Mesenchymal stem cell (in vitro differentiated cells and primary cell): ENCODE measurements around the gene OR6C70.
"Not testable (repeated sequence)": the region's sequence is repeated elsewhere in the genome, so short reads cannot be mapped to it uniquely, and the experiment has no call there.

Source experiments
- DNase-seq: peaks from one replicate; pipeline ENCODE4 v3.0.0-alpha.2; 2013
- H2AFZ ChIP-seq: one replicate; pipeline ENCODE4 v1.6.1; 2013; ENCODE audit warnings: low read depth, mild to moderate bottlenecking, control low read depth, inconsistent platforms, low read length, moderate library complexity
- H2AK5ac ChIP-seq: 2 replicates; pipeline ENCODE4 v1.6.1; 2013; ENCODE audit warnings: low read length, moderate library complexity, mild to moderate bottlenecking, inconsistent platforms; ENCODE audit not compliant: severe bottlenecking
- H2BK120ac ChIP-seq: one replicate; pipeline ENCODE4 v1.6.1; 2013; ENCODE audit warnings: low read depth, mild to moderate bottlenecking, inconsistent platforms, low read length, moderate library complexity
- H2BK12ac ChIP-seq, 2 experiments: one replicate each; pipeline ENCODE4 v1.6.1; 2013; ENCODE audit warnings: inconsistent platforms in 2 of 2, low read length in 2 of 2, mild to moderate bottlenecking in 2 of 2, moderate library complexity in 2 of 2, control low read depth in 1 of 2
- H2BK15ac ChIP-seq: one replicate; pipeline ENCODE4 v1.6.1; 2013; ENCODE audit warnings: mild to moderate bottlenecking, low read depth, inconsistent platforms; ENCODE audit not compliant: poor library complexity, severe bottlenecking
- H2BK5ac ChIP-seq: 2 replicates; pipeline ENCODE4 v1.6.1; 2013; ENCODE audit warnings: low read depth, mild to moderate bottlenecking, low read length, control low read depth, inconsistent platforms; ENCODE audit not compliant: poor library complexity, severe bottlenecking
- H3K14ac ChIP-seq, 2 experiments: one replicate each; pipeline ENCODE4 v1.6.1; 2013; ENCODE audit warnings: inconsistent platforms in 2 of 2, low read length in 2 of 2, control low read depth in 1 of 2, mild to moderate bottlenecking in 1 of 2, moderate library complexity in 1 of 2
- H3K18ac ChIP-seq, 2 experiments: one replicate each; pipeline ENCODE4 v1.6.1; 2013; ENCODE audit warnings: inconsistent platforms in 2 of 2, low read length in 2 of 2, control low read depth in 1 of 2, low read depth in 1 of 2, mild to moderate bottlenecking in 1 of 2
- H3K23ac ChIP-seq, 2 experiments: one replicate each; pipeline ENCODE4 v1.6.1; 2013; ENCODE audit warnings: inconsistent platforms in 2 of 2, low read length in 2 of 2, mild to moderate bottlenecking in 2 of 2, moderate library complexity in 2 of 2, control low read depth in 1 of 2
- H3K27ac ChIP-seq: 2 replicates; pipeline ENCODE4 v1.5.1; 2013; ENCODE audit warnings: mild to moderate bottlenecking, moderate library complexity, low read length, control low read depth, inconsistent platforms; ENCODE audit not compliant: poor library complexity, severe bottlenecking
- H3K27me3 ChIP-seq, 2 experiments: 2 replicates each; pipeline versions ENCODE4 v1.6.1 to v1.7.0; 2013; ENCODE audit warnings: low read length in 2 of 2, mild to moderate bottlenecking in 2 of 2, moderate library complexity in 2 of 2, control low read depth in 1 of 2, inconsistent platforms in 1 of 2; ENCODE audit not compliant: control insufficient read depth in 1 of 2, insufficient read depth in 1 of 2
- H3K36me3 ChIP-seq, 2 experiments: 2 replicates each; pipeline versions ENCODE4 v1.6.1 to v1.7.0; 2013; ENCODE audit warnings: low read length in 2 of 2, control low read depth in 1 of 2, inconsistent platforms in 1 of 2, low read depth in 1 of 2, mild to moderate bottlenecking in 1 of 2; ENCODE audit not compliant: insufficient read depth in 2 of 2, control insufficient read depth in 1 of 2
- H3K4ac ChIP-seq, 2 experiments: one replicate each; pipeline ENCODE4 v1.6.1; 2013; ENCODE audit warnings: inconsistent platforms in 2 of 2, low read length in 2 of 2, mild to moderate bottlenecking in 2 of 2, moderate library complexity in 2 of 2, control low read depth in 1 of 2, low read depth in 1 of 2
- H3K4me1 ChIP-seq: 2 replicates; pipeline ENCODE4 v1.6.1; 2013; ENCODE audit warnings: low read depth, low read length, control low read depth; ENCODE audit not compliant: control insufficient read depth, insufficient read depth
- H3K4me2 ChIP-seq: 2 replicates; pipeline ENCODE4 v1.6.1; 2013; ENCODE audit warnings: low read length, mild to moderate bottlenecking, inconsistent platforms; ENCODE audit not compliant: poor library complexity, severe bottlenecking
- H3K4me3 ChIP-seq, 2 experiments: 2 replicates each; pipeline versions ENCODE4 v1.5.1 to v1.7.0; 2013; ENCODE audit warnings: low read length in 2 of 2, mild to moderate bottlenecking in 2 of 2, control low read depth in 1 of 2, low read depth in 1 of 2; ENCODE audit not compliant: insufficient read depth in 1 of 2
- H3K79me1 ChIP-seq: replicated peaks from 2 replicates; pipeline ENCODE4 v1.6.1; 2013; ENCODE audit warnings: mild to moderate bottlenecking, control low read depth, low read length, inconsistent platforms; ENCODE audit not compliant: poor library complexity, severe bottlenecking
- H3K9ac ChIP-seq: 2 replicates; pipeline ENCODE4 v1.7.0; 2013; ENCODE audit warnings: mild to moderate bottlenecking, low read length, moderate library complexity
- H3K9me3 ChIP-seq: 2 replicates; pipeline ENCODE4 v1.7.0; 2013; ENCODE audit warnings: mild to moderate bottlenecking, low read length; ENCODE audit not compliant: control insufficient read depth
- H4K8ac ChIP-seq: one replicate; pipeline ENCODE4 v1.6.1; 2013; ENCODE audit warnings: inconsistent platforms, mild to moderate bottlenecking, low read length, moderate library complexity
- H4K91ac ChIP-seq: one replicate; pipeline ENCODE4 v1.6.1; 2013; ENCODE audit warnings: mild to moderate bottlenecking, low read length, inconsistent platforms
- WGBS: methylation state at CpG from one replicate; pipeline ENCODE4 v1.1.7; 2013; ENCODE audit warnings: mixed read lengths; 5-methylcytosine and 5-hydroxymethylcytosine counted together

Gene OR6C70

GRCh38 chr12:55467836-55468235, 2.1 kb downstream of the OR6C70 start:
- Histone ChIP-seq H2BK120ac (no peak overlapping the region), H3K79me1 (no peaks in the 10 kb centered on the region), H3K23ac (no peak overlapping the region), H3K27ac (no peak overlapping the region), H2BK5ac (no peak overlapping the region), H3K9me3 (no peaks in the 10 kb centered on the region), H2AK5ac (no peak overlapping the region), H2BK15ac (no peak overlapping the region), H3K4ac (no peak overlapping the region), H4K8ac (no peak overlapping the region), H4K91ac (no peak overlapping the region), H3K9ac (no peak overlapping the region), H2AFZ (no peak overlapping the region), H3K27me3 (no peaks in the 10 kb centered on the region), H3K4me3 (no peak overlapping the region), H3K18ac (no peak overlapping the region), H3K14ac (no peak overlapping the region), H3K4me2 (no peak overlapping the region), H3K4me1 (no peaks in the 10 kb centered on the region), H2BK12ac (no peak overlapping the region), H3K36me3 (no peaks in the 10 kb centered on the region)
- no CpG with 5 or more reads among the region's 2 CpGs for WGBS
- DNase-seq: no peak

GRCh38 chr12:55464926-55465325, 5.0 kb downstream of the OR6C70 start:
- not testable (repeated sequence) for H2BK5ac ChIP-seq, DNase-seq, H3K18ac ChIP-seq, H3K9ac ChIP-seq, H3K36me3 ChIP-seq, H3K4me2 ChIP-seq, H3K14ac ChIP-seq, H3K4me3 ChIP-seq, H2AK5ac ChIP-seq, H3K4ac ChIP-seq, H3K27ac ChIP-seq, H3K23ac ChIP-seq, H3K79me1 ChIP-seq, H4K8ac ChIP-seq, H3K9me3 ChIP-seq, H2BK12ac ChIP-seq, H3K4me1 ChIP-seq, H4K91ac ChIP-seq, H2AFZ ChIP-seq, H3K27me3 ChIP-seq, H2BK15ac ChIP-seq, H2BK120ac ChIP-seq
- WGBS: 86% methylated on average over 1 of the region's 1 CpG

- H3K36me3 ChIP-seq: no peaks in the 10 kb centered on the region
These were observed 21.1 kb downstream of the OR6C70 start for GRCh38 chr12:55448825-55449224.

GRCh38 chr12:55446326-55446725, 23.6 kb downstream of the OR6C70 start:
- no peak overlapping the region for H2AFZ ChIP-seq
- H3K4ac ChIP-seq: no peak overlapping the region

More at GRCh38 chr12:55448825-55449224, 21.1 kb downstream of the OR6C70 start:
- Histone ChIP-seq H3K79me1 (no peaks in the 10 kb centered on the region), H4K91ac (no peak overlapping the region), H3K14ac (no peak overlapping the region), H2BK5ac (no peak overlapping the region), H3K27me3 (no peaks in the 10 kb centered on the region), H2AFZ (no peak overlapping the region), H3K27ac (no peak overlapping the region), H3K23ac (no peak overlapping the region), H3K9me3 (no peaks in the 10 kb centered on the region), H2BK120ac (no peak overlapping the region), H3K18ac (no peak overlapping the region), H2BK12ac (no peak overlapping the region), H3K4me2 (no peak overlapping the region), H2BK15ac (no peak overlapping the region), H3K9ac (no peak overlapping the region), H3K4ac (no peak overlapping the region), H2AK5ac (no peak overlapping the region), H3K4me3 (no peak overlapping the region), H3K4me1 (no peaks in the 10 kb centered on the region), H4K8ac (no peak overlapping the region)
- DNase-seq: no peak

More at GRCh38 chr12:55446326-55446725, 23.6 kb downstream of the OR6C70 start:
- DNase-seq: no peak
- Histone ChIP-seq H2BK120ac (no peak overlapping the region), H3K9ac (no peak overlapping the region), H3K9me3 (no peaks in the 10 kb centered on the region), H3K79me1 (no peaks in the 10 kb centered on the region), H3K27ac (no peak overlapping the region), H3K14ac (no peak overlapping the region), H2AK5ac (no peak overlapping the region), H3K23ac (no peak overlapping the region), H4K91ac (no peak overlapping the region), H3K27me3 (no peaks in the 10 kb centered on the region), H2BK5ac (no peak overlapping the region), H3K36me3 (no peaks in the 10 kb centered on the region), H3K4me2 (no peak overlapping the region), H3K18ac (no peak overlapping the region), H4K8ac (no peak overlapping the region), H2BK15ac (no peak overlapping the region), H3K4me1 (no peaks in the 10 kb centered on the region), H3K4me3 (no peak overlapping the region), H2BK12ac (no peak overlapping the region)
- WGBS: 91% methylated on average over 5 of the region's 5 CpGs
